Keratinocyte (primary cell): ENCODE data around the gene DNM1L. TPM values are rescaled to one million over a fixed set of nuclear protein-coding genes. Genes with fewer than 3 reads are reported as not detected.

Experiments
- DNase-seq: peaks from one replicate; pipeline ENCODE4 v3.0.0-alpha.2; 2011; ENCODE audit warnings: low read depth, missing footprints, low spot score
- FAIRE-seq: peaks from 2 replicates; lab custom pipeline; 2011; peaks lifted over from hg19 to GRCh38; lab: Jason Lieb, UNC
- H2AFZ ChIP-seq: 2 replicates; pipeline ENCODE4 v1.6.0; 2012; ENCODE audit warnings: low read length, control low read depth, inconsistent platforms; ENCODE audit not compliant: control insufficient read depth
- H3K27ac ChIP-seq: 2 replicates; pipeline ENCODE4 v1.5.1; 2011; ENCODE audit warnings: low read length; ENCODE audit not compliant: control insufficient read depth, insufficient read depth
- H3K27me3 ChIP-seq: 3 replicates; pipeline ENCODE4 v1.6.0; 2011; ENCODE audit warnings: low read length; ENCODE audit not compliant: control insufficient read depth, insufficient read depth; ENCODE audit errors: extremely low read depth
- H3K36me3 ChIP-seq, 2 experiments: 2 replicates in 1 of 2; 3 replicates in 1 of 2; pipeline ENCODE4 v1.5.1; 2011; ENCODE audit warnings: low read length in 2 of 2, mild to moderate bottlenecking in 1 of 2; ENCODE audit not compliant: control insufficient read depth in 2 of 2, insufficient read depth in 2 of 2; ENCODE audit errors: extremely low read depth in 1 of 2
- H3K4me1 ChIP-seq: 3 replicates; pipeline ENCODE4 v1.5.1; 2011; ENCODE audit warnings: low read length; ENCODE audit not compliant: control insufficient read depth, insufficient read depth; ENCODE audit errors: extremely low read depth
- H3K4me2 ChIP-seq: 3 replicates; pipeline ENCODE4 v1.6.0; 2011; ENCODE audit warnings: low read depth, low read length; ENCODE audit not compliant: control insufficient read depth, insufficient read depth; ENCODE audit errors: extremely low read depth
- H3K4me3 ChIP-seq, 3 experiments: fragments of 200-600 bp in 1 of 3; sonication (generic) in 1 of 3; 2 replicates in 2 of 3; 3 replicates in 1 of 3; pipeline ENCODE4 v1.5.1; 2011 to 2016; ENCODE audit warnings: low read length in 3 of 3, mild to moderate bottlenecking in 3 of 3, control low read depth in 2 of 3, inconsistent platforms in 1 of 3, low read depth in 1 of 3, mixed read lengths in 1 of 3, mixed run types in 1 of 3, moderate library complexity in 1 of 3; ENCODE audit not compliant: control insufficient read depth in 2 of 3, insufficient read depth in 2 of 3; ENCODE audit errors: extremely low read depth in 1 of 3
- H3K79me2 ChIP-seq: 2 replicates; pipeline ENCODE4 v1.6.0; 2012; ENCODE audit warnings: low read length; ENCODE audit not compliant: control insufficient read depth, insufficient read depth
- H3K9ac ChIP-seq: 3 replicates; pipeline ENCODE4 v1.6.0; 2011; ENCODE audit warnings: low read length; ENCODE audit not compliant: control insufficient read depth, insufficient read depth; ENCODE audit errors: extremely low read depth
- H3K9me1 ChIP-seq: 3 replicates; pipeline ENCODE4 v1.6.0; 2011; ENCODE audit warnings: low read length; ENCODE audit not compliant: control insufficient read depth, insufficient read depth; ENCODE audit errors: extremely low read depth
- H3K9me3 ChIP-seq: 2 replicates; pipeline ENCODE4 v1.5.1; 2012; ENCODE audit warnings: low read depth, low read length; ENCODE audit not compliant: control insufficient read depth
- H4K20me1 ChIP-seq: 3 replicates; pipeline ENCODE4 v1.6.0; 2011; ENCODE audit warnings: low read length; ENCODE audit not compliant: control insufficient read depth, insufficient read depth; ENCODE audit errors: extremely low read depth
- EZH2 ChIP-seq: IDR thresholded peaks from one replicate; pipeline ENCODE4 v1.6.1; 2012; ENCODE audit warnings: inconsistent platforms, mild to moderate bottlenecking, low read length, moderate library complexity
- dilution Hi-C: fragments of 300-500 bp; cut with MboI; formaldehyde crosslinking; loops from one replicate; pipeline ENCODE4 v1.7.0; 2020; ENCODE audit warnings: low sequenced_read_pairs; ENCODE audit not compliant: extremely low pct_ligation_motif_present
- polyA plus RNA-seq, 5 experiments: library from polyadenylated mRNA; depleted of rRNA in 3 of 5; stranded (reverse) in 3 of 5; stranded (forward) in 1 of 5; unstranded in 1 of 5; fragments of >200 nt; gene quantifications; 1 replicate in 1 of 5; 2 replicates in 3 of 5; 3 replicates in 1 of 5; pipeline versions ENCODE4 v1.2.1 to v1.2.3, GENCODE V29; 2011 to 2012; ENCODE audit warnings: missing spikeins in 2 of 5, low read depth in 1 of 5, low replicate concordance in 1 of 5
- TF ChIP-seq, protein P1 (sequence below), 3 experiments: IDR thresholded peaks in 1 of 3; conservative IDR thresholded peaks in 1 of 3; optimal IDR thresholded peaks in 1 of 3; 2 replicates in 2 of 3; 3 replicates in 1 of 3; pipeline versions ENCODE3 to v1.5.1; 2011; ENCODE audit warnings: low read length in 3 of 3, mild to moderate bottlenecking in 3 of 3, moderate library complexity in 2 of 3, control low read depth in 1 of 3, inconsistent platforms in 1 of 3; ENCODE audit not compliant: insufficient read depth in 2 of 3; ENCODE audit errors: extremely low read depth in 1 of 3

The DNM1L gene
- polyA plus RNA-seq, 1 donor (not counting 4 experiments of a cell fraction or from before 2014, with no cell fraction given), result 115 TPM

DNA sequence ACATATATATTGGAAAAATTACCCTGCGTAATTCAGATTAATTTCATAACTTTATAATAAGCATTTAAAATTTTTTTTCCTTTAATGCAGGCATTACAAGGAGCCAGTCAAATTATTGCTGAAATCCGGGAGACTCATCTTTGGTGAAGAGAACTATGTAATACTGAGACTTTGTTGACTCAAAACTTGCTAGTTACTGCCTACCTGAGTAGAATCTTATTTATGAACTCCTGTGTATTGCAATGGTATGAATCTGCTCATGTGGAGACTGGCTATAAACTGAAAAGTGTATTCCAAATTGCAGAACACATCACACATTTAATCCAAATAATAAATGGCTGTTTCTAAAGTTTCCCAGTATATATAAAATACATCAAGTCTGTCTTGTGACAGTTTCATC is 64.2 kb downstream of the DNM1L start:
- Histone ChIP-seq H4K20me1 (peaks cover 3% of the 10 kb centered on the region), H2AFZ (no peak overlapping the region), H3K79me2 (peaks cover 8% of the 10 kb centered on the region), H3K4me1 (no peaks in the 10 kb centered on the region), H3K9me3 (no peaks in the 10 kb centered on the region), H3K4me2 (no peak overlapping the region), H3K36me3 (peaks cover 9 to 26% of the 10 kb centered on the region in 2 experiments), H3K9me1 (no peaks in the 10 kb centered on the region), H3K4me3 (no peak overlapping the region), H3K9ac (no peak overlapping the region), H3K27ac (no peak overlapping the region), H3K27me3 (no peaks in the 10 kb centered on the region)
- DNase-seq (no peak), FAIRE-seq (no peak)
- no peak for TF ChIP-seq EZH2
- TF ChIP-seq, protein P1, sequence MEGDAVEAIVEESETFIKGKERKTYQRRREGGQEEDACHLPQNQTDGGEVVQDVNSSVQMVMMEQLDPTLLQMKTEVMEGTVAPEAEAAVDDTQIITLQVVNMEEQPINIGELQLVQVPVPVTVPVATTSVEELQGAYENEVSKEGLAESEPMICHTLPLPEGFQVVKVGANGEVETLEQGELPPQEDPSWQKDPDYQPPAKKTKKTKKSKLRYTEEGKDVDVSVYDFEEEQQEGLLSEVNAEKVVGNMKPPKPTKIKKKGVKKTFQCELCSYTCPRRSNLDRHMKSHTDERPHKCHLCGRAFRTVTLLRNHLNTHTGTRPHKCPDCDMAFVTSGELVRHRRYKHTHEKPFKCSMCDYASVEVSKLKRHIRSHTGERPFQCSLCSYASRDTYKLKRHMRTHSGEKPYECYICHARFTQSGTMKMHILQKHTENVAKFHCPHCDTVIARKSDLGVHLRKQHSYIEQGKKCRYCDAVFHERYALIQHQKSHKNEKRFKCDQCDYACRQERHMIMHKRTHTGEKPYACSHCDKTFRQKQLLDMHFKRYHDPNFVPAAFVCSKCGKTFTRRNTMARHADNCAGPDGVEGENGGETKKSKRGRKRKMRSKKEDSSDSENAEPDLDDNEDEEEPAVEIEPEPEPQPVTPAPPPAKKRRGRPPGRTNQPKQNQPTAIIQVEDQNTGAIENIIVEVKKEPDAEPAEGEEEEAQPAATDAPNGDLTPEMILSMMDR (optimal IDR thresholded peaks at IDR 0.05 in 1 of 3, IDR thresholded peaks at IDR 0.05 in 1 of 3, conservative IDR thresholded peaks at IDR 0.05 in 1 of 3; ENCODE audit: extremely low read depth in 1 of 3, insufficient read depth in 2 of 3, low read length in 3 of 3), result no peak
- dilution Hi-C loops, result no loop called here

DNA sequence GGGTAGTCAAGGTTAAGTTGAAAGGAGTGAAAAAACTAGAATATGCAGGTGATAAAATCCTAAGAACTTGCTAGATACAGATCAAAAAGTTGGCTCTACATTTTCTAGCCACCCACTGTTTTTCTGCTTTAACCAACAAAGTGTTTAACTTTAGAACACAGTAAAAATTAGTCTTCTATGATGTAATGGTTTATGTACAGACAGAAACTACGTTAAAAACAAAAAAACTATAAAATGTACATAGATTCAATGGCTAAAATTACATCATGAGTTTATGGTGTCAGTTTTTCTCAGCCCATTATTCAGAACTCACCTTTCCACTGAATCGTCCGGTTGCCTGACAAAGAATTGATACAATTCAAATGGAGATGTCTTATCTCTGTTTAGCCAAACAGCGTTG is 74.5 kb downstream of the DNM1L start:
- no peak overlapping the region for H2AFZ ChIP-seq
- dilution Hi-C loops, result no loop called here
- H3K4me3 ChIP-seq, result peak overlapping the region; percentile 49 to 90 (median 52)
- H3K27me3 ChIP-seq, result no peaks in the 10 kb centered on the region
- H3K9me3 ChIP-seq, result no peaks in the 10 kb centered on the region
- no peaks in the 10 kb centered on the region for H3K9me1 ChIP-seq
- H3K27ac ChIP-seq, result peak overlapping the region; percentile 93
- H3K79me2 ChIP-seq, result peaks cover 36% of the 10 kb centered on the region
- peak overlapping the region; percentile 96 for H3K9ac ChIP-seq
- H4K20me1 ChIP-seq, result peaks cover 2% of the 10 kb centered on the region
- peak overlapping the region; percentile 61 for H3K4me2 ChIP-seq
- DNase-seq, result no peak
- TF ChIP-seq, protein P1 (optimal IDR thresholded peaks at IDR 0.05 in 1 of 3, IDR thresholded peaks at IDR 0.05 in 1 of 3, conservative IDR thresholded peaks at IDR 0.05 in 1 of 3; ENCODE audit: extremely low read depth in 1 of 3, insufficient read depth in 2 of 3, low read length in 3 of 3), result no peak
- TF ChIP-seq EZH2, result no peak
- FAIRE-seq, result no peak
- peaks cover 4 to 37% of the 10 kb centered on the region in 2 experiments for H3K36me3 ChIP-seq
- H3K4me1 ChIP-seq, result peaks cover 18% of the 10 kb centered on the region
